Thyroid gland (tissue), 4 donors: ENCODE results near the gene TRAF7.

ENCODE experiments used
- POLR2A ChIP-seq, 2 donors: fragments of 450-650 bp; IDR thresholded peaks; one replicate each; pipeline ENCODE4 v1.6.1; 2017; ENCODE audit warnings: antibody characterized with exemption in 2 of 2, mild to moderate bottlenecking in 2 of 2, moderate library complexity in 1 of 2
- TF ChIP-seq, protein P1 (sequence below), 6 experiments: fragments of 200-600 bp in 3 of 6; fragments of 450-650 bp in 3 of 6; sonication (generic) in 3 of 6; IDR thresholded peaks; one replicate each; pipeline ENCODE4 v1.5.1; 2016 to 2019; ENCODE audit warnings: antibody characterized with exemption in 6 of 6, mild to moderate bottlenecking in 2 of 6, inconsistent platforms in 1 of 6, moderate library complexity in 1 of 6

DNA sequence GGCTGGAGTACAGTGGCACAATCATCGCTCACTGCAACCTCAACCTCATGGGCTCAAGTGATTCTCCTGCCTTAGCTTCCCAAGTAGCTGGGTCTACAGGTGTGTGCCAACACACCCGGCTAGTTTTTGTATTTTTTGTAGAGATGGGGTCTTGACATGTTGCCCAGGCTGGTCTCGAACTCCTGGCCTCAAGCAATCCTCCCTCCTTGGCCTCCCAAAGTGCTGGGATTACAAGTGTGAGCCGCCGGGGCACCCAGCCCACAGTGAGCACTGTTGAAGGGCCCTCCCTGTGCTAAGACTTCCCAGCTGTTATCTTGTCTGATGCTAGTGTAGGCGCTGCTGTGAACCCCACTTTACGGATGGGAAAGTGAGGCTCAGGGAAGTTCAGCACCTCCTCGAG, 32.8 kb downstream of the TRAF7 start:
- TF ChIP-seq, protein P1, sequence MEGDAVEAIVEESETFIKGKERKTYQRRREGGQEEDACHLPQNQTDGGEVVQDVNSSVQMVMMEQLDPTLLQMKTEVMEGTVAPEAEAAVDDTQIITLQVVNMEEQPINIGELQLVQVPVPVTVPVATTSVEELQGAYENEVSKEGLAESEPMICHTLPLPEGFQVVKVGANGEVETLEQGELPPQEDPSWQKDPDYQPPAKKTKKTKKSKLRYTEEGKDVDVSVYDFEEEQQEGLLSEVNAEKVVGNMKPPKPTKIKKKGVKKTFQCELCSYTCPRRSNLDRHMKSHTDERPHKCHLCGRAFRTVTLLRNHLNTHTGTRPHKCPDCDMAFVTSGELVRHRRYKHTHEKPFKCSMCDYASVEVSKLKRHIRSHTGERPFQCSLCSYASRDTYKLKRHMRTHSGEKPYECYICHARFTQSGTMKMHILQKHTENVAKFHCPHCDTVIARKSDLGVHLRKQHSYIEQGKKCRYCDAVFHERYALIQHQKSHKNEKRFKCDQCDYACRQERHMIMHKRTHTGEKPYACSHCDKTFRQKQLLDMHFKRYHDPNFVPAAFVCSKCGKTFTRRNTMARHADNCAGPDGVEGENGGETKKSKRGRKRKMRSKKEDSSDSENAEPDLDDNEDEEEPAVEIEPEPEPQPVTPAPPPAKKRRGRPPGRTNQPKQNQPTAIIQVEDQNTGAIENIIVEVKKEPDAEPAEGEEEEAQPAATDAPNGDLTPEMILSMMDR (IDR thresholded peaks at IDR 0.05), result no peak
- TF ChIP-seq POLR2A (IDR thresholded peaks at IDR 0.05), result no peak
